Measurements from ENCODE around the gene SSBP4. TPM values are rescaled to one million over a fixed set of nuclear protein-coding genes. Genes with fewer than 3 reads are reported as not detected.

SSBP4 gene
- total and polyA plus RNA-seq, 12 donors: 9.1 to 160 (median 73.7) TPM

DNA sequence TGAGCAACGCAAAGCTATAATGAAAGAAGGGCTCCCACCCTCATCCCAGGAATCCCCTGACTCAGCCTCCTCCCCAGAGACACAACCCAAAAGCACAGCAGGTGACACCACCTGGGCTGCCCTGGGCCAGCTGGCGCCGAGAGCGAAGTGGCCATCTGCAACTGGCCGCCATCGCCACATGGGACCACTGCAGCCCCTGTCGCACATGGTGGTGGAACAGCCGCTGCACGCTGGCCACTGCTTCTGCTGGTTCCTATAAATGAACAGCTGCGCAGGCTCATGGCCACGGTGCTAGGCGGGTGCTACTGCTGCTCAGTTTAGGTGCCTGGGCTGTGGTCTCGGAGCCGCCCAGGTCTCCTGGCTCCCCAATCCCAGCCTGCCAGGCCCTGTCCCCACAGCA, 30.4 kb downstream of the SSBP4 start:
- H3K36me3 ChIP-seq (replicated peaks in 1 of 2): peaks cover 0 to 63% of the 10 kb centered on the region in 2 donors
- DNase-seq: no peak
- H3K27ac ChIP-seq: no peak overlapping the region
- no peaks in the 10 kb centered on the region for H3K9me3 ChIP-seq (replicated peaks in 1 of 3)
- H3K4me3 ChIP-seq: no peak overlapping the region
- intact Hi-C loops (cut with DNase I): loop anchor here in 1 of 2 donors (10.0 kb wide), 1 partner anchor 225 kb away; no protein-coding TSS in a partner anchor
- H3K27me3 ChIP-seq: no peaks in the 10 kb centered on the region
- TF ChIP-seq POLR2A (IDR thresholded peaks at IDR 0.05): no peak
- TF ChIP-seq, protein P1, sequence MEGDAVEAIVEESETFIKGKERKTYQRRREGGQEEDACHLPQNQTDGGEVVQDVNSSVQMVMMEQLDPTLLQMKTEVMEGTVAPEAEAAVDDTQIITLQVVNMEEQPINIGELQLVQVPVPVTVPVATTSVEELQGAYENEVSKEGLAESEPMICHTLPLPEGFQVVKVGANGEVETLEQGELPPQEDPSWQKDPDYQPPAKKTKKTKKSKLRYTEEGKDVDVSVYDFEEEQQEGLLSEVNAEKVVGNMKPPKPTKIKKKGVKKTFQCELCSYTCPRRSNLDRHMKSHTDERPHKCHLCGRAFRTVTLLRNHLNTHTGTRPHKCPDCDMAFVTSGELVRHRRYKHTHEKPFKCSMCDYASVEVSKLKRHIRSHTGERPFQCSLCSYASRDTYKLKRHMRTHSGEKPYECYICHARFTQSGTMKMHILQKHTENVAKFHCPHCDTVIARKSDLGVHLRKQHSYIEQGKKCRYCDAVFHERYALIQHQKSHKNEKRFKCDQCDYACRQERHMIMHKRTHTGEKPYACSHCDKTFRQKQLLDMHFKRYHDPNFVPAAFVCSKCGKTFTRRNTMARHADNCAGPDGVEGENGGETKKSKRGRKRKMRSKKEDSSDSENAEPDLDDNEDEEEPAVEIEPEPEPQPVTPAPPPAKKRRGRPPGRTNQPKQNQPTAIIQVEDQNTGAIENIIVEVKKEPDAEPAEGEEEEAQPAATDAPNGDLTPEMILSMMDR (IDR thresholded peaks at IDR 0.05): no peak
- H3K4me1 ChIP-seq (replicated peaks in 1 of 2): peaks cover 0 to 4% of the 10 kb centered on the region in 2 donors
- WGBS, 4 donors: 89 to 93% (median 91%) methylated on average over 13 to 14 of the region's 14 CpGs

DNA sequence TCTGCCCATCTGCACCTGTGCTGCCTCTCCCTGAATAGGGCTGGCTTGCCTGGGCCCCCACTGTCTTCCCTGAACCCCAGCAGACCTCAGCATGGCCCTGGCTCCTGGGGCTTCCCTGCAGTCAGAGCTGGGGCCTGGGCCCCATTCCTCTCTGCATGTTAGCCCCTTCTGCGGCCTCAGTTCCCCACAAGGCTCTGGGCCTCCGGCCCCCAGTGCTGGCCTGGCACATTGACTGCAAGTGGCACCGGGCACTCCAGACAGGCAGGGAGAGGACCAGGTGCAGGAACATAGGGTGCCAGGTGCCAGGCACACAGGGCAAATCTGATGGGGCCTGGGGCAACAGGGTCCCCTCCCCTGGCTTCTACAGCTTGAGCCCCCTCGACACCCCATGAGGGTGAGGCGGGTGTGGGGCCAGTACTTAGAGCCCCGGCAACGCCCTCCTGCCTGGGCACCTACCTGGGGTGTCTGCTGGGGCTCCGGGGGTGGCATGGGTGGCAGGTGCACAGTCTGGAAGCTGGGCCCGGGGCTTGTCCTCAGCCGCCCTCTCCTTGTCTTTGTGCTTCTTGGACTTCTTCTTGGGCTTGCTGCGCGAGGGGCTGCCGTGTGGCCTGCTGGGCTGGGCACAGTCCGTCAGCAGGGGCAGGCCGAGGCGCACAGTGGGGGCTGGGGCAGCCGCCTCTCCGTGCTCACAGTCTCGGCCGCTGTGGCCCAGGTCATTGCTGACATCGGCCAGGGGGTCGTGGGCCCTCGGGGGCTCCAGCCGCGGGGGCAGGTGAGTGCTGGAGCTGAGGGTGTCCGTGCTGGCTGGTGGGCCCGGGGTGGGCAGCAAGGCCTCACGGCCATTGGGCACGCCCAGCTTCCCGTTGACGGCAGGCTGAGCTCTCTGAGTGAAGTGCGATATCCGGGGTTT, 31.1 kb downstream of the SSBP4 start:
- TF ChIP-seq POLR2A (IDR thresholded peaks at IDR 0.05): no peak
- TF ChIP-seq, protein P1 (IDR thresholded peaks at IDR 0.05): peak in 1 of 6 experiments; percentile 2
- Histone ChIP-seq H3K9me3 (replicated peaks in 1 of 3) (no peaks in the 10 kb centered on the region), H3K27ac (no peak overlapping the region), H3K27me3 (no peaks in the 10 kb centered on the region), H3K36me3 (replicated peaks in 1 of 2) (peaks cover 0 to 57% of the 10 kb centered on the region in 2 donors), H3K4me1 (replicated peaks in 1 of 2) (peaks cover 0 to 4% of the 10 kb centered on the region in 2 donors), H3K4me3 (no peak overlapping the region)
- 44 to 73% (median 67%) methylated on average over 16 to 33 of the region's 33 CpGs for WGBS, 4 donors
- intact Hi-C loops (cut with DNase I): loop anchor here (10.0 kb wide), 2 partner anchors 145 to 405 kb away; no protein-coding TSS in a partner anchor
- DNase-seq: no peak

DNA sequence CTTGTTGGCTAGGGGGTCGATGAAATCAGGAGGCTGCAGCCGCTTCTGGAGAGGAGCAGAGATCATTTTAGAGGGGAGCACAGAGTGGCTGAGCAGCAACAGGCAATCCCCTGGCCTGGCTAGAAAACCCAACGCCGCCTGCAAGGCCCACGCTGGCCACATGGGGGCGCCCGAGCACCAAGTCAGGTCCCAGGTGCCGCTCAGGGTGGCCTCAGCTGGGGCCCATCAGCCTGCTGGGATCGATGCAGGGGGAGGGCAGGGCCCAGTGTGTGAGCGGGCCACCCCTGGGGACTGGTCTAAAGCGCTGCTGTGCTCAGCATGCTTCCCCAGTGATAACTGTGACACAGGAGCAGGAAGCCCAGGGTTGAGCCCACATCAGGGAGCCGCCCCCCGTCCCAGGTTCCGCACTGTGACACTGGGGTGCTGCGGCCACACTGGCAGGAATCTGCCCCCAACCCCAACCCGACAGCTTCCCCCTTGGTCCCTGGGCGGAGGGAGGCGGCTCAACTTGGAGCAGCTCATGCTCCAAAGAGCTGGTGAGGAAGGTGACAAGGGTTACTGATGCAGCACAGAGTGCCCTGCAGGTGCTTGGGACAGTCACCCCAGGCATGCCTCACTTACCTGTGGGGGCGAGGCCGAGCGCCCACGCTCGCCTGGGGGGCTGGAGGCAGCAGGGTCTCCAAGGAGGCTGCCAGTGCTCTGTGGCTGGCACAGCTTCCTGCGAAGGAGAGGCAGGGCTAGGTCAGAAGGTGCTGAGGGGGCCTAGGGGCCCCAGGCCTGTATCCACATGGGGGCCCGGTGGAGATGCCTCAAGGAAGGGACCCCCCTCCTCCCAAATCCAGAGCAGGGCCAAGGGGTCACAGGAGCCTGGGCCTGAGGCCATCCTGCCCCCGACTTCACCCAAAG, 32.0 kb downstream of the SSBP4 start:
- TF ChIP-seq, protein P1 (IDR thresholded peaks at IDR 0.05): peak; percentile 90 to 99 (median 97)
- TF ChIP-seq POLR2A (IDR thresholded peaks at IDR 0.05): no peak
- 7 to 57% (median 44%) methylated on average over 9 to 26 of the region's 26 CpGs for WGBS, 4 donors
- Histone ChIP-seq H3K9me3 (replicated peaks in 1 of 3) (no peaks in the 10 kb centered on the region), H3K4me1 (replicated peaks in 1 of 2) (peaks cover 0 to 4% of the 10 kb centered on the region in 2 donors), H3K27ac (peak overlapping the region in 1 of 5 donors; percentile 53), H3K4me3 (no peak overlapping the region), H3K27me3 (no peaks in the 10 kb centered on the region), H3K36me3 (replicated peaks in 1 of 2) (peaks cover 0 to 58% of the 10 kb centered on the region in 2 donors)
- intact Hi-C loops (cut with DNase I): loop anchor here (10.0 kb wide), 2 partner anchors 144 to 404 kb away; no protein-coding TSS in a partner anchor
- DNase-seq: peak; percentile 77 to 95 (median 88)
